Heart left ventricle (tissue), 13 donors: ENCODE measurements around the gene HDAC4.

Source experiments
- CTCF ChIP-seq, 12 donors: fragments of 200-600 bp; sonication (generic) in 4 of 12; IDR thresholded peaks; one replicate each; pipeline versions ENCODE4 v1.5.0 to v1.8.0; 2018 to 2022; ENCODE audit warnings: antibody characterized with exemption in 12 of 12, mild to moderate bottlenecking in 5 of 12
- POLR2A ChIP-seq, 2 donors: fragments of 450-650 bp; IDR thresholded peaks; one replicate each; pipeline ENCODE4 v1.6.1; 2017; ENCODE audit warnings: antibody characterized with exemption in 2 of 2, mild to moderate bottlenecking in 2 of 2, moderate library complexity in 2 of 2
- donor health status: ischemic (EF 13 %, LVEDD 7.1; RV severe dilation, severe dysfunction).
- donor health status: DM: no; HTN: yes; CAD: no.
- donor health status: DM: no; HTN: no; CAD: no.
- donor health status: ischemic (EF 25% LVEDD 6.9; RV normal size, moderate dysfunction).
- donor health status: ischemic (EF 25% LVEDD 5.7; RV mildly dilated, moderate dysfunction).
- donor health status: ischemic (EF 35%, LVEDD 5.7; RV mildly dilated, moderate dysfunction).
- donor health status: nonischemic (EF 11% LVEDD 7.7; RV severe dilation, severe dysfunction).
- donor health status: DM: yes; HTN: yes; CAD: no.
- donor health status: PGD.
- donor health status: ischemic (EF 29% LVEDD 5.4; RV normal size, mild dysfunction).
- donor health status: nonischemic (EF 23%, LVEDD 6.1; RV moderate dilation, normal function).

- TF ChIP-seq CTCF (IDR thresholded peaks at IDR 0.05): no peak
- no peak for TF ChIP-seq POLR2A (IDR thresholded peaks at IDR 0.05)
Measured at GRCh38 chr2:239003624-239004273, 397.1 kb downstream of the HDAC4 start.
